Measurements from ENCODE around the gene GABRA5.

GABRA5 gene

GRCh38 chr15:26996250-26996649 lies 129.4 kb downstream of the GABRA5 start:
- DNase-seq (ENCODE audit: low read depth, low spot score): no peak
- TF ChIP-seq CTCF (IDR thresholded peaks at IDR 0.05; ENCODE audit: low read depth, low read length): no peak
- in situ Hi-C loops (cut with HindIII; ENCODE audit: low sequenced_read_pairs): no loop called here
- H3K4me3 ChIP-seq (ENCODE audit: low read depth, low read length): no peak overlapping the region
